Measurements from ENCODE around the gene C2CD2L. TPM values are rescaled to one million over a fixed set of nuclear protein-coding genes. Genes with fewer than 3 reads are reported as not detected.

The C2CD2L gene
- polyA plus RNA-seq, 1 of the 3 experiments (the other 2 are of a cell fraction): 8.6 TPM

DNA sequence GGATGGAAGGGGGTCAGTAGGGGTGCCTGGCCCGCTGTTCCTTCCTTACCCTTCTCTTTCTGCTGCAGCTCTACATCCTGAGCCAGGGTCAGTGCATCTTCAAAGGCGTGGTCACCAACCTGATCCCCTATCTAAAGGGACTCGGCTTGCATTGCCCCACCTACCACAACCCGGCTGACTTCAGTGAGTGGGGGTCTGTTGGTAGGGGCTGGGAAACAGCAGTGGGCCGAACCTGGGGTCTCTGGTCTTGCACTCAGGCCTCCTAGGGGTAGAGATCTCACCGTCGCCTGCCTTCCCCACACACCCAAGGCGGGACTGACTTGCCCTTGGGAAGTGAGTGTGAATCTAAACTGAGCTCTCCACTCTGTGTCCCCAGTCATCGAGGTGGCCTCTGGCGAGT, 49.4 kb downstream of the C2CD2L start:
- Histone ChIP-seq H3K9me3 (no peaks in the 10 kb centered on the region), H3K27ac (ENCODE audit: low read depth in 2 of 2, low read length in 1 of 2) (no peak overlapping the region), H3K9me2 (no peaks in the 10 kb centered on the region), H3K4me2 (no peak overlapping the region), H3F3A (replicated peaks; ENCODE audit: insufficient read depth) (no peaks in the 10 kb centered on the region), H3K27me3 (ENCODE audit: insufficient read depth) (no peaks in the 10 kb centered on the region), H3K36me3 (replicated peaks in 1 of 2; ENCODE audit: control insufficient read depth in 1 of 2, insufficient read depth in 2 of 2, low read length in 1 of 2) (no peaks in the 10 kb centered on the region), H3K4me1 (ENCODE audit: control insufficient read depth in 1 of 2, insufficient read depth in 2 of 2, low read depth in 1 of 2, low read length in 1 of 2) (peaks cover 0 to 4% of the 10 kb centered on the region in 2 experiments; a peak in 1 of 4 replicates), H3K79me2 (ENCODE audit: insufficient read depth) (no peaks in the 10 kb centered on the region), H2AFZ (ENCODE audit: low read depth) (no peak overlapping the region), H3K4me3 (ENCODE audit: low read depth in 2 of 2, low read length in 1 of 2) (no peak overlapping the region), H4K20me1 (ENCODE audit: insufficient read depth) (no peaks in the 10 kb centered on the region), H3K9ac (no peak overlapping the region)
- TF ChIP-seq TEAD4 (IDR thresholded peaks at IDR 0.05; ENCODE audit: borderline replicate concordance, insufficient read depth) (no peak), JUND (IDR thresholded peaks at IDR 0.05) (no peak), NRF1 (IDR thresholded peaks at IDR 0.05; ENCODE audit: low read depth, low read length) (no peak), RFX5 (IDR thresholded peaks at IDR 0.05; ENCODE audit: low read length) (no peak), FOXM1 (IDR thresholded peaks at IDR 0.05; ENCODE audit: low read depth) (no peak), GATA2 (CRISPR knock-in tag; IDR thresholded peaks at IDR 0.05) (no peak), FOSL2 (IDR thresholded peaks at IDR 0.05; ENCODE audit: borderline replicate concordance, low read depth) (no peak), SMC3 (IDR thresholded peaks at IDR 0.05; ENCODE audit: low read depth, low read length) (no peak), FOXJ3 (CRISPR knock-in tag; IDR thresholded peaks at IDR 0.05) (no peak), TCF12 (IDR thresholded peaks at IDR 0.05) (no peak), RAD21 (IDR thresholded peaks at IDR 0.05; ENCODE audit: low read length) (no peak), NFIC (IDR thresholded peaks at IDR 0.05; ENCODE audit: borderline replicate concordance) (no peak), RCOR1 (IDR thresholded peaks at IDR 0.05; ENCODE audit: low read length) (no peak), ELF1 (IDR thresholded peaks at IDR 0.05) (no peak)
- TF ChIP-seq, protein P1, sequence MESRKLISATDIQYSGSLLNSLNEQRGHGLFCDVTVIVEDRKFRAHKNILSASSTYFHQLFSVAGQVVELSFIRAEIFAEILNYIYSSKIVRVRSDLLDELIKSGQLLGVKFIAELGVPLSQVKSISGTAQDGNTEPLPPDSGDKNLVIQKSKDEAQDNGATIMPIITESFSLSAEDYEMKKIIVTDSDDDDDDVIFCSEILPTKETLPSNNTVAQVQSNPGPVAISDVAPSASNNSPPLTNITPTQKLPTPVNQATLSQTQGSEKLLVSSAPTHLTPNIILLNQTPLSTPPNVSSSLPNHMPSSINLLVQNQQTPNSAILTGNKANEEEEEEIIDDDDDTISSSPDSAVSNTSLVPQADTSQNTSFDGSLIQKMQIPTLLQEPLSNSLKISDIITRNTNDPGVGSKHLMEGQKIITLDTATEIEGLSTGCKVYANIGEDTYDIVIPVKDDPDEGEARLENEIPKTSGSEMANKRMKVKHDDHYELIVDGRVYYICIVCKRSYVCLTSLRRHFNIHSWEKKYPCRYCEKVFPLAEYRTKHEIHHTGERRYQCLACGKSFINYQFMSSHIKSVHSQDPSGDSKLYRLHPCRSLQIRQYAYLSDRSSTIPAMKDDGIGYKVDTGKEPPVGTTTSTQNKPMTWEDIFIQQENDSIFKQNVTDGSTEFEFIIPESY (IDR thresholded peaks at IDR 0.05; ENCODE audit: borderline replicate concordance, low read depth): no peak
- TF ChIP-seq, protein P2, sequence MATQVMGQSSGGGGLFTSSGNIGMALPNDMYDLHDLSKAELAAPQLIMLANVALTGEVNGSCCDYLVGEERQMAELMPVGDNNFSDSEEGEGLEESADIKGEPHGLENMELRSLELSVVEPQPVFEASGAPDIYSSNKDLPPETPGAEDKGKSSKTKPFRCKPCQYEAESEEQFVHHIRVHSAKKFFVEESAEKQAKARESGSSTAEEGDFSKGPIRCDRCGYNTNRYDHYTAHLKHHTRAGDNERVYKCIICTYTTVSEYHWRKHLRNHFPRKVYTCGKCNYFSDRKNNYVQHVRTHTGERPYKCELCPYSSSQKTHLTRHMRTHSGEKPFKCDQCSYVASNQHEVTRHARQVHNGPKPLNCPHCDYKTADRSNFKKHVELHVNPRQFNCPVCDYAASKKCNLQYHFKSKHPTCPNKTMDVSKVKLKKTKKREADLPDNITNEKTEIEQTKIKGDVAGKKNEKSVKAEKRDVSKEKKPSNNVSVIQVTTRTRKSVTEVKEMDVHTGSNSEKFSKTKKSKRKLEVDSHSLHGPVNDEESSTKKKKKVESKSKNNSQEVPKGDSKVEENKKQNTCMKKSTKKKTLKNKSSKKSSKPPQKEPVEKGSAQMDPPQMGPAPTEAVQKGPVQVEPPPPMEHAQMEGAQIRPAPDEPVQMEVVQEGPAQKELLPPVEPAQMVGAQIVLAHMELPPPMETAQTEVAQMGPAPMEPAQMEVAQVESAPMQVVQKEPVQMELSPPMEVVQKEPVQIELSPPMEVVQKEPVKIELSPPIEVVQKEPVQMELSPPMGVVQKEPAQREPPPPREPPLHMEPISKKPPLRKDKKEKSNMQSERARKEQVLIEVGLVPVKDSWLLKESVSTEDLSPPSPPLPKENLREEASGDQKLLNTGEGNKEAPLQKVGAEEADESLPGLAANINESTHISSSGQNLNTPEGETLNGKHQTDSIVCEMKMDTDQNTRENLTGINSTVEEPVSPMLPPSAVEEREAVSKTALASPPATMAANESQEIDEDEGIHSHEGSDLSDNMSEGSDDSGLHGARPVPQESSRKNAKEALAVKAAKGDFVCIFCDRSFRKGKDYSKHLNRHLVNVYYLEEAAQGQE (IDR thresholded peaks at IDR 0.05; ENCODE audit: low read depth, low read length): no peak
- DNase-seq: no peak
- CTCF ChIA-PET: interaction anchor here (0.6 to 8.9 kb wide), 9 partner anchors 8 to 318 kb away, joined by 3 to 48 read pairs (median 4); partner anchors contain the start of genes ABCG4 and CBL
- WGBS (ENCODE audit: low lambda C conversion rate): 92% methylated on average over 9 of the region's 10 CpGs
- POLR2A ChIA-PET: no interaction called here

Measured in SK-N-SH (cell line).